Loucy (cell line): ENCODE measurements around the gene RBM18.

Source experiments
- EZH2phosphoT487 ChIP-seq: fragments of 200-600 bp; IDR thresholded peaks from 2 replicates; pipeline ENCODE4 v1.6.1; 2018; ENCODE audit warnings: antibody characterized with exemption, mild to moderate bottlenecking, moderate library complexity, borderline replicate concordance
- TF ChIP-seq, protein P1 (sequence below): fragments of 200-600 bp; sonication (generic); conservative IDR thresholded peaks from 2 replicates; pipeline ENCODE4 v1.5.1; 2014; ENCODE audit warnings: mild to moderate bottlenecking, antibody characterized with exemption, low read length

DNA sequence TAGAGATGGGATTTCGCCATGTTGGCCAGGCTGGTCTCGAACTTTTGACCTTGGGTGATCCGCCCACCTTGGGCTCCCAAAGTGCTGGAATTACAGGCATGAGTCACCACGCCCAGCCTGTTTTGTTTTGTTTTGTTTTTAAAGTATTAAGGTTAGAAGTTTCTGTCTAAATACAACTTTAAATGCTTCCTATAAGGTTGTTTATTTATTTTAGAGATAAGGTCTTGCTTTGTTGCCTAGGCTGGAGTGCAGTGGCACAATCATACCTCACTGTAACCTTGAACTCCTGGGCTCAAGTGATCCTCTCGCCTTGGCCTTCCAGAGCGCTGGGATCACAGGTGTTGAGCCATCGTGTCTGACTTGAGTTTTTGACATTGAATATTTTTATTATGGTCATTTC lies 11.5 kb upstream of the RBM18 start:
- TF ChIP-seq, protein P1, sequence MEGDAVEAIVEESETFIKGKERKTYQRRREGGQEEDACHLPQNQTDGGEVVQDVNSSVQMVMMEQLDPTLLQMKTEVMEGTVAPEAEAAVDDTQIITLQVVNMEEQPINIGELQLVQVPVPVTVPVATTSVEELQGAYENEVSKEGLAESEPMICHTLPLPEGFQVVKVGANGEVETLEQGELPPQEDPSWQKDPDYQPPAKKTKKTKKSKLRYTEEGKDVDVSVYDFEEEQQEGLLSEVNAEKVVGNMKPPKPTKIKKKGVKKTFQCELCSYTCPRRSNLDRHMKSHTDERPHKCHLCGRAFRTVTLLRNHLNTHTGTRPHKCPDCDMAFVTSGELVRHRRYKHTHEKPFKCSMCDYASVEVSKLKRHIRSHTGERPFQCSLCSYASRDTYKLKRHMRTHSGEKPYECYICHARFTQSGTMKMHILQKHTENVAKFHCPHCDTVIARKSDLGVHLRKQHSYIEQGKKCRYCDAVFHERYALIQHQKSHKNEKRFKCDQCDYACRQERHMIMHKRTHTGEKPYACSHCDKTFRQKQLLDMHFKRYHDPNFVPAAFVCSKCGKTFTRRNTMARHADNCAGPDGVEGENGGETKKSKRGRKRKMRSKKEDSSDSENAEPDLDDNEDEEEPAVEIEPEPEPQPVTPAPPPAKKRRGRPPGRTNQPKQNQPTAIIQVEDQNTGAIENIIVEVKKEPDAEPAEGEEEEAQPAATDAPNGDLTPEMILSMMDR: no peak
- TF ChIP-seq EZH2phosphoT487: no peak
